NCI-H2029 (cell line): ENCODE measurements around the gene SPSB3.
A peak's percentile ranks its signal among the peaks of the same experiment; 100 is the strongest.

ENCODE experiments used
- DNase-seq: peaks from one replicate; lab custom pipeline; 2025; lab: John Stamatoyannopoulos, UW

SPSB3 gene

GRCh38 chr16:1775006-1775845, 7.1 kb downstream of the SPSB3 start:
- DNase-seq, result no peak

- DNase-seq, result no peak
Measured at GRCh38 chr16:1774448-1774780, 8.0 kb downstream of the SPSB3 start.

- no peak for DNase-seq
Measured at GRCh38 chr16:1773703-1774447, 8.5 kb downstream of the SPSB3 start.

- DNase-seq, result peak; percentile 75
Measured at GRCh38 chr16:1772908-1773702, 9.3 kb downstream of the SPSB3 start, which contains the start of gene MRPS34. MRPS34 (minus strand) TSS chr16:1773134; CDS start chr16:1773119, 15 bp downstream.

GRCh38 chr16:1772362-1772907, 9.9 kb downstream of the SPSB3 start, which contains the start of gene EME2:
EME2 (plus strand) TSS chr16:1772810; CDS start chr16:1773228, 418 bp downstream.
- peak; percentile 18 for DNase-seq

GRCh38 chr16:1771864-1772361, 10.5 kb downstream of the SPSB3 start:
- no peak for DNase-seq

GRCh38 chr16:1771188-1771863, 11.0 kb downstream of the SPSB3 start, which contains the start of gene NME3:
NME3 (minus strand) TSS chr16:1771543; CDS start chr16:1771534, 9 bp downstream.
- no peak for DNase-seq

- DNase-seq, result peak; percentile 94
Measured at GRCh38 chr16:1770328-1771187, 11.8 kb downstream of the SPSB3 start.

GRCh38 chr16:1769402-1770300, 12.7 kb downstream of the SPSB3 start:
- DNase-seq, result no peak

GRCh38 chr16:1768767-1769401, 13.5 kb downstream of the SPSB3 start:
- no peak for DNase-seq

GRCh38 chr16:1768061-1768766, 14.2 kb downstream of the SPSB3 start:
- DNase-seq, result no peak

GRCh38 chr16:1767116-1767994, 15.0 kb downstream of the SPSB3 start:
- DNase-seq, result no peak

GRCh38 chr16:1766701-1767100, 15.7 kb downstream of the SPSB3 start:
- DNase-seq, result no peak

- no peak for DNase-seq
Measured at GRCh38 chr16:1766231-1766630, 16.1 kb downstream of the SPSB3 start.

GRCh38 chr16:1765826-1766225, 16.5 kb downstream of the SPSB3 start:
- no peak for DNase-seq

GRCh38 chr16:1764971-1765370, 17.4 kb downstream of the SPSB3 start:
- no peak for DNase-seq
